ENCODE measurements around the gene STAG3. TPM values are rescaled to one million over a fixed set of nuclear protein-coding genes. Genes with fewer than 3 reads are reported as not detected.
"Not testable (repeated sequence)": the region's sequence is repeated elsewhere in the genome, so short reads cannot be mapped to it uniquely, and the experiment has no call there.

STAG3 gene
- total RNA-seq, 1 experiment from 2014 or later = 3.1 TPM

DNA sequence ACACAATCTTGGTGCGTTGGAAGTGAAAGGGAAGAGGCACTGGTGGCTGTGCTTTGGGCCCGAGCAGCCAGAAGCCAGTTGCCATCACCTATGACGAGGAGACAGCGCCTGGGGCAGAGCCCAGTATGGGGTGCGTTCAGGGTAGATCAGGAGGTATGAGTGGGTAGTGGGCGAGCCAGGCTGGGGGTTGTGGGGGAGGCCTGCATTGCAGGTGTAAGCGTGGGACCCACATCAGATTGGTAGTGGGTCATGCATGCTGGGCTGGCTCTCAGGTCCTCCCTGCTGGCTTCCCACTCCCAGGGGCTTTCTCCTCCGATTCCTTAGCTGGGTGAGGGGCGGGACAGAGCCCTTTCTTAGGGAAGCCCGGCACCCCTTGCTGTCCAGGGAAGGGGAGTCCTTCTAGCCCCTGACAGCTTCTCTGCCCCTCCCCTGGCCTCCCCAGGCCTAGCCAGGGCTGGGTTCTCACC lies 41.6 kb downstream of the STAG3 start:
- Histone ChIP-seq H3K18ac (ENCODE audit: insufficient read length, low read depth, low read length) (no peak overlapping the region), H2AFZ (ENCODE audit: low read length) (no peak overlapping the region), H3K27ac (ENCODE audit: insufficient read length, low read depth, low read length) (no peak overlapping the region), H3K23me2 (ENCODE audit: insufficient read length, low read depth, low read length, poor library complexity, severe bottlenecking) (no peaks in the 10 kb centered on the region), H2BK12ac (ENCODE audit: insufficient read length, low read depth, low read length) (no peak overlapping the region), H2BK20ac (ENCODE audit: low read depth, low read length, poor library complexity, severe bottlenecking) (no peak overlapping the region), H3K23ac (ENCODE audit: insufficient read length, low read depth, low read length) (no peak overlapping the region), H4K91ac (ENCODE audit: insufficient read length, low read depth, low read length) (no peak overlapping the region), H2BK120ac (ENCODE audit: low read depth, low read length, poor library complexity, severe bottlenecking) (no peak overlapping the region), H4K8ac (replicated peaks; ENCODE audit: insufficient read length, low read depth, low read length) (no peak overlapping the region), H3K9ac (ENCODE audit: extremely low read depth, insufficient read length, low read length) (no peak overlapping the region), H3T11ph (ENCODE audit: low read length) (no peak overlapping the region), H3K14ac (ENCODE audit: insufficient read depth, low read length) (no peak overlapping the region), H3K56ac (ENCODE audit: insufficient read length, low read depth, low read length) (no peak overlapping the region), H3K4me2 (ENCODE audit: insufficient read depth, insufficient read length, low read length) (no peak overlapping the region), H3K4ac (ENCODE audit: low read depth, low read length) (no peak overlapping the region), H2BK15ac (ENCODE audit: low read depth, low read length) (no peak overlapping the region), H3K79me2 (ENCODE audit: insufficient read depth, low read length) (no peaks in the 10 kb centered on the region), H3K4me1 (ENCODE audit: insufficient read depth, low read length) (no peaks in the 10 kb centered on the region), H3K79me1 (ENCODE audit: insufficient read depth, low read depth, low read length, poor library complexity, severe bottlenecking) (no peaks in the 10 kb centered on the region), H2AK5ac (ENCODE audit: insufficient read length, low read length) (no peak overlapping the region), H4K5ac (ENCODE audit: insufficient read length, low read depth, low read length) (no peak overlapping the region), H2BK5ac (ENCODE audit: insufficient read length, low read length) (no peak overlapping the region), H3K9me3 (ENCODE audit: control insufficient read depth, low read depth, low read length) (no peaks in the 10 kb centered on the region), H3K27me3 (ENCODE audit: insufficient read depth, low read length) (no peaks in the 10 kb centered on the region; the same call in 1 of the 2 replicates), H4K20me1 (ENCODE audit: control insufficient read depth, insufficient read depth, insufficient read length) (no peaks in the 10 kb centered on the region)
- Mint-ChIP-seq H3K36me3 (ENCODE audit: insufficient read depth in 1 of 3, low read depth in 3 of 3) (peaks cover 4 to 17% (median 12%) of the 10 kb centered on the region in 3 experiments; a peak in 5 of 7 replicates), H3K4me3 (no peak overlapping the region), H3K27me3 (ENCODE audit: low read depth) (peaks cover 15% of the 10 kb centered on the region), H3K4me1 (peaks cover 3 to 13% of the 10 kb centered on the region in 2 experiments; a peak in 3 of 4 replicates), H3K27ac (no peak overlapping the region), H3K9me3 (no peaks in the 10 kb centered on the region)
- DNase-seq = no peak
- WGBS (ENCODE audit: extremely low coverage, insufficient read length, low lambda C conversion rate) = no CpG with 5 or more reads among the region's 10 CpGs
- TF ChIP-seq, protein P1, sequence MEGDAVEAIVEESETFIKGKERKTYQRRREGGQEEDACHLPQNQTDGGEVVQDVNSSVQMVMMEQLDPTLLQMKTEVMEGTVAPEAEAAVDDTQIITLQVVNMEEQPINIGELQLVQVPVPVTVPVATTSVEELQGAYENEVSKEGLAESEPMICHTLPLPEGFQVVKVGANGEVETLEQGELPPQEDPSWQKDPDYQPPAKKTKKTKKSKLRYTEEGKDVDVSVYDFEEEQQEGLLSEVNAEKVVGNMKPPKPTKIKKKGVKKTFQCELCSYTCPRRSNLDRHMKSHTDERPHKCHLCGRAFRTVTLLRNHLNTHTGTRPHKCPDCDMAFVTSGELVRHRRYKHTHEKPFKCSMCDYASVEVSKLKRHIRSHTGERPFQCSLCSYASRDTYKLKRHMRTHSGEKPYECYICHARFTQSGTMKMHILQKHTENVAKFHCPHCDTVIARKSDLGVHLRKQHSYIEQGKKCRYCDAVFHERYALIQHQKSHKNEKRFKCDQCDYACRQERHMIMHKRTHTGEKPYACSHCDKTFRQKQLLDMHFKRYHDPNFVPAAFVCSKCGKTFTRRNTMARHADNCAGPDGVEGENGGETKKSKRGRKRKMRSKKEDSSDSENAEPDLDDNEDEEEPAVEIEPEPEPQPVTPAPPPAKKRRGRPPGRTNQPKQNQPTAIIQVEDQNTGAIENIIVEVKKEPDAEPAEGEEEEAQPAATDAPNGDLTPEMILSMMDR (conservative IDR thresholded peaks at IDR 0.05) = no peak

DNA sequence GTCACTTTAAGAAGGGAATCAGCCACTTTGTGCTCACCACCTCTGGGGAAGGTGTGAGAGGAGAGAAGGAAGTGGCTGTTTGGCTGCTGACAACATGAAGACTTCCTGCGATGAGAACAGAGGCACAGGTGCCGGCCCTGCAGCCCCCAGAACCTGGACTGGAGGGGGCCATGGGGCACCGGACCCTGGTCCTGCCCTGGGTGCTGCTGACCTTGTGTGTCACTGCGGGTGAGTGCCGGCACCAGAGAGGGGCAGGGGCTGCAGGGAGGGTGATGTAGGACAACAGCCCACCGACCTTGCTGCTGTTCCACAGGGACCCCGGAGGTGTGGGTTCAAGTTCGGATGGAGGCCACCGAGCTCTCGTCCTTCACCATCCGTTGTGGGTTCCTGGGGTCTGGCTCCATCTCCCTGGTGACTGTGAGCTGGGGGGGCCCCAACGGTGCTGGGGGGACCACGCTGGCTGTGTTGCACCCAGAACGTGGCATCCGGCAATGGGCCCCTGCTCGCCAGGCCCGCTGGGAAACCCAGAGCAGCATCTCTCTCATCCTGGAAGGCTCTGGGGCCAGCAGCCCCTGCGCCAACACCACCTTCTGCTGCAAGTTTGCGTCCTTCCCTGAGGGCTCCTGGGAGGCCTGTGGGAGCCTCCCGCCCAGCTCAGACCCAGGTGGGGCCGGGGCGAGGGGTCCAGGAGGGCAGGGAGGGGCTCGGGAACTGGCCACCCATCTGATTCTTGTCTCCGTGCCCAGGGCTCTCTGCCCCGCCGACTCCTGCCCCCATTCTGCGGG lies 42.3 kb downstream of the STAG3 start, which contains the start of gene PVRIG:
PVRIG (plus strand) TSS at position 149 of the 785 bp plus-strand sequence; CDS start at position 171, 22 bp downstream.
- not testable (repeated sequence) for H2AK5ac ChIP-seq (ENCODE audit: insufficient read length, low read length); H3K23ac ChIP-seq (ENCODE audit: insufficient read length, low read depth, low read length); H2AFZ ChIP-seq (ENCODE audit: low read length); H3K14ac ChIP-seq (ENCODE audit: insufficient read depth, low read length); H3K23me2 ChIP-seq (ENCODE audit: insufficient read length, low read depth, low read length, poor library complexity, severe bottlenecking); H2BK12ac ChIP-seq (ENCODE audit: insufficient read length, low read depth, low read length); H3K4me1 ChIP-seq (ENCODE audit: insufficient read depth, low read length); H2BK20ac ChIP-seq (ENCODE audit: low read depth, low read length, poor library complexity, severe bottlenecking); DNase-seq; H3K4me2 ChIP-seq (ENCODE audit: insufficient read depth, insufficient read length, low read length); H2BK120ac ChIP-seq (ENCODE audit: low read depth, low read length, poor library complexity, severe bottlenecking); H3K4me1 Mint-ChIP-seq; H3K9ac ChIP-seq (ENCODE audit: extremely low read depth, insufficient read length, low read length); H4K8ac ChIP-seq (replicated peaks; ENCODE audit: insufficient read length, low read depth, low read length); H3K18ac ChIP-seq (ENCODE audit: insufficient read length, low read depth, low read length); H3K27me3 Mint-ChIP-seq (ENCODE audit: low read depth); H3K56ac ChIP-seq (ENCODE audit: insufficient read length, low read depth, low read length); H4K20me1 ChIP-seq (ENCODE audit: control insufficient read depth, insufficient read depth, insufficient read length); H3K79me1 ChIP-seq (ENCODE audit: insufficient read depth, low read depth, low read length, poor library complexity, severe bottlenecking); H3K9me3 ChIP-seq (ENCODE audit: control insufficient read depth, low read depth, low read length); H3K4me3 Mint-ChIP-seq; H3K4ac ChIP-seq (ENCODE audit: low read depth, low read length); H3K9me3 Mint-ChIP-seq; H3K27me3 ChIP-seq (ENCODE audit: insufficient read depth, low read length); H2BK5ac ChIP-seq (ENCODE audit: insufficient read length, low read length); H3K79me2 ChIP-seq (ENCODE audit: insufficient read depth, low read length); H4K91ac ChIP-seq (ENCODE audit: insufficient read length, low read depth, low read length); H2BK15ac ChIP-seq (ENCODE audit: low read depth, low read length); H3K27ac ChIP-seq (ENCODE audit: insufficient read length, low read depth, low read length); H4K5ac ChIP-seq (ENCODE audit: insufficient read length, low read depth, low read length); H3T11ph ChIP-seq (ENCODE audit: low read length)
- WGBS (ENCODE audit: extremely low coverage, insufficient read length, low lambda C conversion rate) = no CpG with 5 or more reads among the region's 27 CpGs
- Mint-ChIP-seq H3K36me3 (ENCODE audit: insufficient read depth in 1 of 3, low read depth in 3 of 3) (peaks cover 4 to 17% (median 12%) of the 10 kb centered on the region in 3 experiments; a peak in 5 of 7 replicates), H3K27ac (peak within 1 kb of the TSS in 2 of 3 experiments; percentile 53 to 95; a peak in 2 of 7 replicates)

Measured in H9 (cell line).